Neural cell (in vitro differentiated cells): ENCODE results near the gene ZCCHC10. TPM values are rescaled to one million over a fixed set of nuclear protein-coding genes. Genes with fewer than 3 reads are reported as not detected.
A peak's percentile ranks its signal among the peaks of the same experiment; 100 is the strongest.

Source experiments
- H2AFZ ChIP-seq: fragments of 200-600, 300-800 bp; sonication (generic), shearing (Covaris generic); 2 replicates; pipeline ENCODE4 v1.6.0; 2014; ENCODE audit warnings: low read depth, mild to moderate bottlenecking, antibody characterized with exemption, low read length, moderate library complexity
- H3F3A ChIP-seq: fragments of 200-600 bp; shearing (Covaris generic); 2 replicates; pipeline ENCODE4 v1.6.1; 2016; ENCODE audit warnings: mild to moderate bottlenecking, moderate library complexity, mixed read lengths, antibody characterized with exemption, low read length; ENCODE audit not compliant: insufficient read depth, poor library complexity, severe bottlenecking
- H3K27ac ChIP-seq: fragments of 200-600, 300-800 bp; sonication (generic), shearing (Covaris generic); 2 replicates; pipeline ENCODE4 v1.5.1; 2014; ENCODE audit warnings: mild to moderate bottlenecking, low read length, moderate library complexity
- H3K27me3 ChIP-seq: fragments of 300-800, 200-600 bp; sonication (generic), shearing (Covaris generic); 2 replicates; pipeline ENCODE4 v1.6.0; 2014; ENCODE audit warnings: mild to moderate bottlenecking, low read depth, low read length, moderate library complexity; ENCODE audit not compliant: insufficient read depth
- H3K36me3 ChIP-seq: fragments of 300-800, 200-600 bp; sonication (generic), shearing (Covaris generic); 2 replicates; pipeline ENCODE4 v1.5.1; 2014; ENCODE audit warnings: mild to moderate bottlenecking, antibody characterized with exemption, low read length, moderate library complexity; ENCODE audit not compliant: insufficient read depth
- H3K4me2 ChIP-seq: fragments of 300-800, 200-600 bp; sonication (generic), shearing (Covaris generic); 2 replicates; pipeline ENCODE4 v1.6.0; 2014; ENCODE audit warnings: mild to moderate bottlenecking, low read length
- H3K4me3 ChIP-seq: fragments of 300-800, 200-600 bp; sonication (generic), shearing (Covaris generic); 2 replicates; pipeline ENCODE4 v1.5.1; 2014; ENCODE audit warnings: mild to moderate bottlenecking, low read length, moderate library complexity
- H3K79me2 ChIP-seq: fragments of 200-600 bp; shearing (Covaris generic); replicated peaks from 2 replicates; pipeline ENCODE4 v1.6.0; 2014; ENCODE audit warnings: mild to moderate bottlenecking, low read length, moderate library complexity; ENCODE audit not compliant: insufficient read depth
- H3K9ac ChIP-seq: fragments of 300-800, 200-600 bp; sonication (generic), shearing (Covaris generic); 2 replicates; pipeline ENCODE4 v1.6.1; 2016; ENCODE audit warnings: mild to moderate bottlenecking, low read length, mixed read lengths
- H3K9me2 ChIP-seq: fragments of 200-600 bp; shearing (Covaris generic); 2 replicates; pipeline ENCODE4 v1.6.1; 2016; ENCODE audit warnings: mild to moderate bottlenecking, low read length, mixed read lengths; ENCODE audit not compliant: insufficient read depth
- H3K9me3 ChIP-seq: fragments of 200-600, 300-800 bp; sonication (generic), shearing (Covaris generic); 2 replicates; pipeline ENCODE4 v1.6.1; 2016; ENCODE audit warnings: mild to moderate bottlenecking, mixed run types, low read length, moderate library complexity, mixed read lengths
- H4K20me1 ChIP-seq: fragments of 200-600 bp; shearing (Covaris generic); 2 replicates; pipeline ENCODE4 v1.6.1; 2016; ENCODE audit warnings: mild to moderate bottlenecking, mixed run types; ENCODE audit not compliant: insufficient read depth
- CTCF ChIP-seq: fragments of 450-650 bp; IDR thresholded peaks from 2 replicates; pipeline ENCODE4 v1.5.1; 2014; ENCODE audit warnings: antibody characterized with exemption, mild to moderate bottlenecking, moderate library complexity; ENCODE audit not compliant: poor library complexity, severe bottlenecking
- EP300 ChIP-seq: fragments of 450-650 bp; conservative IDR thresholded peaks from 2 replicates; pipeline ENCODE4 v1.6.1; 2014; ENCODE audit warnings: antibody characterized with exemption, mild to moderate bottlenecking, moderate library complexity; ENCODE audit not compliant: poor library complexity, severe bottlenecking
- EZH2 ChIP-seq: fragments of 200-600, 300-800 bp; shearing (Covaris generic), sonication (generic); IDR thresholded peaks from 2 replicates; pipeline ENCODE4 v1.6.1; 2014; ENCODE audit warnings: antibody characterized with exemption, low read length, borderline replicate concordance, mild to moderate bottlenecking; ENCODE audit not compliant: insufficient read depth, poor library complexity, severe bottlenecking
- MXI1 ChIP-seq: fragments of 450-650 bp; conservative IDR thresholded peaks from 2 replicates; pipeline ENCODE4 v1.6.1; 2014; ENCODE audit warnings: antibody characterized with exemption, mild to moderate bottlenecking; ENCODE audit not compliant: poor library complexity, severe bottlenecking
- POLR2AphosphoS5 ChIP-seq: IDR thresholded peaks from 2 replicates; pipeline ENCODE4 v1.6.1; 2012
- RAD21 ChIP-seq: fragments of 450-650 bp; conservative IDR thresholded peaks from 2 replicates; pipeline ENCODE4 v1.6.1; 2014; ENCODE audit warnings: antibody characterized with exemption, mild to moderate bottlenecking, moderate library complexity
- REST ChIP-seq: IDR thresholded peaks from 2 replicates; pipeline ENCODE4 v1.6.1; 2012; ENCODE audit warnings: borderline replicate concordance
- SMC3 ChIP-seq: fragments of 450-650 bp; conservative IDR thresholded peaks from 2 replicates; pipeline ENCODE4 v1.6.1; 2014; ENCODE audit warnings: antibody characterized with exemption, mild to moderate bottlenecking, moderate library complexity; ENCODE audit not compliant: poor library complexity
- TAF1 ChIP-seq: IDR thresholded peaks from 2 replicates; pipeline ENCODE4 v1.6.1; 2012; ENCODE audit warnings: low read depth
- polyA plus RNA-seq: library from polyadenylated mRNA; depleted of rRNA; stranded (reverse); fragments of >200 nt; gene quantifications from 2 replicates; pipeline ENCODE4 v1.2.3, GENCODE V29; 2014

ZCCHC10 gene
- polyA plus RNA-seq, 1 donor from 2014 or later: 68.0 TPM

- Histone ChIP-seq H3K4me2 (peak within 1 kb of the TSS; percentile 91), H3K36me3 (no peaks in the 10 kb centered on the region), H3K9ac (peak within 1 kb of the TSS; percentile 98), H3K9me3 (no peaks in the 10 kb centered on the region), H3K79me2 (peaks cover 47% of the 10 kb centered on the region), H3K27me3 (no peaks in the 10 kb centered on the region), H4K20me1 (no peaks in the 10 kb centered on the region), H2AFZ (peak within 1 kb of the TSS; percentile 83), H3K9me2 (no peaks in the 10 kb centered on the region), H3K27ac (peak within 1 kb of the TSS; percentile 95), H3K4me3 (peak within 1 kb of the TSS; percentile 87), H3F3A (no peaks in the 10 kb centered on the region)
- TF ChIP-seq RAD21 (peak; percentile 26), EP300 (peak; percentile 72), REST (peak; percentile 83), MXI1 (peak; percentile 71), CTCF (no peak), SMC3 (peak; percentile 22), TAF1 (peak; percentile 91), EZH2 (no peak), POLR2AphosphoS5 (peak; percentile 99)
Observed at GRCh38 chr5:132963171-132964104, 62.9 kb downstream of the ZCCHC10 start, which contains the start of gene AFF4. AFF4 (minus strand) TSS chr5:132963634; CDS start chr5:132937189, 26,445 bp downstream.

DNA sequence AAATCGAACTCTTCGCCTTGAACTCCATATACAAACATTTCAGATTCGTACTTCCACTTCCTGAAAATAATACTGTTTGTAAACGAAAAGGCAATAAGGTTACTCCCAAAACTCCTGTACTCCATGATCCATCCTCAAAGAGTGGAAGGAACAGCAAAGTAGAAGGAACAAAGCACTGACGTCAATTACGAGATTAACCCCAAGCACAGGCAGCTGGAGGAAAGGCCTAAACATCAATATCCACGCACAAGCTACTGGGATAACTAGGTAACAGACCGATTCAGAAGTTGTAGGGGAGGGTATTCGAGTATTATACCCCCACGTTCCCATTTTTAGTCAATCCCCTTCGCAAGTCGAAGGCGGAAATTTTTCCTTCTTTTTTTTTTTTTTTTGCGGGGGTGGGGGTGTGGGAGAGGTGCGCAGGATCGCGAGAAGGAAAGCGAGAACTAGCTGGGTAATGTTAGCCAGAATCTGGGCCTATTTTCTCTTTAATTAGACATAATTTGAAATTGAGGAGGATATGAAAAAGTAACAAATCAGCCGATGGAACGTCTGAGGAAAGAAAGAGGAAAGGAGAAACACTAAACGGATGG, 63.8 kb downstream of the ZCCHC10 start:
- no peaks in the 10 kb centered on the region for H3K9me2 ChIP-seq

More for the DNA sequence above, 63.8 kb downstream of the ZCCHC10 start:
- Histone ChIP-seq H3K79me2 (peaks cover 57% of the 10 kb centered on the region), H4K20me1 (no peaks in the 10 kb centered on the region), H3K9ac (peak overlapping the region; percentile 98), H2AFZ (peak overlapping the region; percentile 83), H3K27me3 (no peaks in the 10 kb centered on the region), H3K4me2 (peak overlapping the region; percentile 91), H3K36me3 (no peaks in the 10 kb centered on the region), H3K4me3 (peak overlapping the region; percentile 87), H3F3A (no peaks in the 10 kb centered on the region), H3K9me3 (no peaks in the 10 kb centered on the region), H3K27ac (peak overlapping the region; percentile 95)
- TF ChIP-seq POLR2AphosphoS5: peak; percentile 81
- TF ChIP-seq TAF1: no peak
- peak; percentile 18 for TF ChIP-seq EP300
- TF ChIP-seq EZH2: no peak
- TF ChIP-seq RAD21: peak; percentile 12
- peak; percentile 84 for TF ChIP-seq REST
- TF ChIP-seq CTCF: peak; percentile 10
- peak; percentile 49 for TF ChIP-seq MXI1
- TF ChIP-seq SMC3: no peak
